Panc1 (cell line): ENCODE data around the gene DLG5. TPM values are rescaled to one million over a fixed set of nuclear protein-coding genes. Genes with fewer than 3 reads are reported as not detected.

Experiments used
- ATAC-seq: fragments of 200-7000 bp; cut with Tn5 transposase; 2 replicates; pipeline ENCODE4 v1.9.1; 2020; ENCODE audit warnings: mild to moderate bottlenecking, moderate library complexity
- BruUV-seq: library from RNA; stranded (reverse); fragments of 400-500 nt; replicated peaks from 2 replicates; lab custom pipeline; 2021; lab: Mats Ljungman, UMichigan
- CTCF ChIA-PET: fragments of 300-600 bp; sonication (Branson Sonifier 250); formaldehyde crosslinking; loops from one replicate; lab custom pipeline; 2022; ENCODE audit warnings: antibody characterized with exemption; lab: Charles Lee
- POLR2A ChIA-PET: fragments of 300-600 bp; sonication (Branson Sonifier 250); formaldehyde crosslinking; loops from one replicate; lab custom pipeline; 2022; ENCODE audit warnings: antibody characterized with exemption; lab: Charles Lee
- DNase-seq: peaks from one replicate; pipeline ENCODE4 v3.0.0-alpha.2; 2010; ENCODE audit warnings: low read depth, low spot score
- H3K27ac ChIP-seq: 2 replicates; pipeline ENCODE4 v1.5.1; 2011; ENCODE audit warnings: mild to moderate bottlenecking, low read length, inconsistent platforms
- H3K27me3 ChIP-seq: fragments of 200-500 bp; sonication (Bioruptor generic); 2 replicates; pipeline ENCODE4 v1.6.0; 2014; ENCODE audit warnings: low read length, inconsistent platforms; ENCODE audit not compliant: control insufficient read depth, insufficient read depth
- H3K36me3 ChIP-seq: fragments of 200-500 bp; sonication (Bioruptor generic); 2 replicates; pipeline ENCODE4 v1.5.1; 2014; ENCODE audit warnings: inconsistent platforms, mild to moderate bottlenecking, low read length, moderate library complexity; ENCODE audit not compliant: control insufficient read depth, insufficient read depth
- H3K4me1 ChIP-seq: 2 replicates; pipeline ENCODE4 v1.5.1; 2011; ENCODE audit warnings: inconsistent platforms, mild to moderate bottlenecking, low read length, moderate library complexity; ENCODE audit not compliant: control insufficient read depth, insufficient read depth
- H3K4me3 ChIP-seq, 2 experiments: 2 replicates each; pipeline ENCODE4 v1.5.1; 2011 to 2012; ENCODE audit warnings: low read depth in 2 of 2, low read length in 2 of 2, mild to moderate bottlenecking in 2 of 2, inconsistent platforms in 1 of 2, moderate library complexity in 1 of 2
- H3K9me3 ChIP-seq: fragments of 200-500 bp; sonication (Bioruptor generic); 2 replicates; pipeline ENCODE4 v1.5.1; 2014; ENCODE audit warnings: low read depth, mild to moderate bottlenecking, inconsistent platforms, low read length, moderate library complexity; ENCODE audit not compliant: control insufficient read depth, insufficient read depth
- CTCF ChIP-seq: fragments of 450-650 bp; IDR thresholded peaks from 2 replicates; pipeline ENCODE4 v1.5.1; 2017; ENCODE audit warnings: mild to moderate bottlenecking
- POLR2AphosphoS5 ChIP-seq: IDR thresholded peaks from 2 replicates; pipeline ENCODE4 v1.6.1; 2012; ENCODE audit warnings: mild to moderate bottlenecking, low read depth, low read length, moderate library complexity
- REST ChIP-seq, 2 experiments: IDR thresholded peaks; 2 replicates each; pipeline ENCODE4 v1.6.1; 2011 to 2012; ENCODE audit warnings: low read depth in 2 of 2, control low read depth in 1 of 2, low read length in 1 of 2, mild to moderate bottlenecking in 1 of 2, moderate library complexity in 1 of 2; ENCODE audit not compliant: insufficient read depth in 1 of 2
- SIN3A ChIP-seq: IDR thresholded peaks from 2 replicates; pipeline ENCODE4 v1.6.1; 2012; ENCODE audit warnings: low read depth, mild to moderate bottlenecking, low read length, moderate library complexity, borderline replicate concordance; ENCODE audit not compliant: insufficient read depth
- TCF7L2 ChIP-seq: IDR thresholded peaks from 2 replicates; pipeline ENCODE4 v1.6.1; 2011; ENCODE audit warnings: mild to moderate bottlenecking, low read depth, low read length, inconsistent platforms
- in situ Hi-C: cut with HindIII; loops from 2 replicates; pipeline ENCODE4 v1.10.0; 2016; ENCODE audit warnings: low sequenced_read_pairs, low pct_unique_long_range_greater_than_20kb
- intact Hi-C: fragments of 100-400 bp; cut with micrococcal nuclease; formaldehyde crosslinking; loops from one replicate; pipeline ENCODE4 v1.10.0; 2022; ENCODE audit not compliant: unreplicated experiment
- total RNA-seq: library from RNA; stranded (reverse); gene quantifications from one replicate; pipeline ENCODE4 v1.2.1, GENCODE V29; 2021; ENCODE audit not compliant: unreplicated experiment

Gene DLG5
- total RNA-seq, 1 experiment from 2014 or later, result 85.6 TPM

- CTCF ChIA-PET, result no interaction called here
- no peak for DNase-seq
- TF ChIP-seq REST (IDR thresholded peaks at IDR 0.05; ENCODE audit: insufficient read depth in 1 of 2, low read depth in 2 of 2, low read length in 1 of 2), result no peak
- no peak for TF ChIP-seq TCF7L2
- TF ChIP-seq CTCF, result no peak
- no peak for TF ChIP-seq SIN3A
- no peak for TF ChIP-seq POLR2AphosphoS5
These were observed 66.7 kb downstream of the DLG5 start for GRCh38 chr10:77859865-77860282.

GRCh38 chr10:77859200-77859864, 67.2 kb downstream of the DLG5 start:
- no peak for ATAC-seq
- TF ChIP-seq TCF7L2 (no peak), CTCF (no peak), REST (IDR thresholded peaks at IDR 0.05; ENCODE audit: insufficient read depth in 1 of 2, low read depth in 2 of 2, low read length in 1 of 2) (no peak), POLR2AphosphoS5 (no peak), SIN3A (no peak)
- CTCF ChIA-PET, result no interaction called here
- POLR2A ChIA-PET, result interaction anchor here (0.6 kb wide), 2 partner anchors 157 to 444 kb away, joined by 3 to 6 read pairs; no protein-coding TSS in a partner anchor
- intact Hi-C loops (no loop called here), in situ Hi-C loops (no loop called here)
- no peak overlapping the region for H3K4me3 ChIP-seq
- no peaks in the 10 kb centered on the region for H3K36me3 ChIP-seq
- H3K27ac ChIP-seq, result no peak overlapping the region
- H3K9me3 ChIP-seq, result no peaks in the 10 kb centered on the region
- DNase-seq, result no peak
- no TSS peak for BruUV-seq
- H3K27me3 ChIP-seq, result no peaks in the 10 kb centered on the region
- H3K4me1 ChIP-seq, result no peaks in the 10 kb centered on the region

More at GRCh38 chr10:77859865-77860282, 66.7 kb downstream of the DLG5 start:
- ATAC-seq, result no peak
- POLR2A ChIA-PET, result interaction anchor here (0.6 kb wide), 1 partner anchor 443 kb away, joined by 3 read pairs; no protein-coding TSS in a partner anchor
- no peak overlapping the region for H3K4me3 ChIP-seq
- no peak overlapping the region for H3K27ac ChIP-seq
- no peaks in the 10 kb centered on the region for H3K4me1 ChIP-seq
- H3K27me3 ChIP-seq, result no peaks in the 10 kb centered on the region
- intact Hi-C loops (no loop called here), in situ Hi-C loops (no loop called here)
- H3K9me3 ChIP-seq, result no peaks in the 10 kb centered on the region
- BruUV-seq, result no TSS peak
- no peaks in the 10 kb centered on the region for H3K36me3 ChIP-seq
